DND-41 (cell line): ENCODE measurements around the gene NPEPL1.
"Not testable (repeated sequence)": the region's sequence is repeated elsewhere in the genome, so short reads cannot be mapped to it uniquely, and the experiment has no call there.

ENCODE experiments used
- ATAC-seq: fragments of 200-7000 bp; cut with Tn5 transposase; 3 replicates; pipeline ENCODE4 v1.9.1; 2021; ENCODE audit warnings: low read depth; ENCODE audit not compliant: insufficient read depth
- DNase-seq: peaks from one replicate; pipeline ENCODE4 v3.0.0-alpha.2; 2020
- H2AFZ ChIP-seq: 2 replicates; pipeline ENCODE4 v1.6.0; 2012; ENCODE audit warnings: low read depth, low read length
- H3K27ac ChIP-seq: 2 replicates; pipeline ENCODE4 v1.5.1; 2012; ENCODE audit warnings: low read length, inconsistent platforms
- H3K27me3 ChIP-seq: fragments of 200-600 bp; sonication (generic); 2 replicates; pipeline ENCODE4 v1.6.0; 2012; ENCODE audit warnings: low read length, mild to moderate bottlenecking, inconsistent platforms; ENCODE audit not compliant: insufficient read depth, poor library complexity
- H3K36me3 ChIP-seq: 2 replicates; pipeline ENCODE4 v1.5.1; 2012; ENCODE audit warnings: low read length, inconsistent platforms; ENCODE audit not compliant: insufficient read depth
- H3K4me1 ChIP-seq: 2 replicates; pipeline ENCODE4 v1.5.1; 2012; ENCODE audit warnings: mild to moderate bottlenecking, low read length; ENCODE audit not compliant: insufficient read depth
- H3K4me2 ChIP-seq: 2 replicates; pipeline ENCODE4 v1.6.0; 2012; ENCODE audit warnings: mild to moderate bottlenecking, moderate library complexity, low read length, inconsistent platforms; ENCODE audit not compliant: insufficient read depth
- H3K4me3 ChIP-seq, 2 experiments: fragments of 200-600 bp in 1 of 2; shearing (Covaris generic) in 1 of 2; 2 replicates each; pipeline ENCODE4 v1.5.1; 2012 to 2016; ENCODE audit warnings: inconsistent platforms in 2 of 2, low read length in 2 of 2, mild to moderate bottlenecking in 2 of 2, low read depth in 1 of 2, moderate library complexity in 1 of 2
- H3K79me2 ChIP-seq: 2 replicates; pipeline ENCODE4 v1.6.0; 2012; ENCODE audit warnings: low read length, inconsistent platforms; ENCODE audit not compliant: insufficient read depth
- H3K9ac ChIP-seq: 2 replicates; pipeline ENCODE4 v1.6.0; 2012; ENCODE audit warnings: low read depth, mild to moderate bottlenecking, inconsistent platforms, low read length, moderate library complexity
- H3K9me3 ChIP-seq: 2 replicates; pipeline ENCODE4 v1.5.1; 2012; ENCODE audit warnings: low read length, moderate library complexity, mild to moderate bottlenecking, inconsistent platforms; ENCODE audit not compliant: insufficient read depth, severe bottlenecking
- H4K20me1 ChIP-seq: 2 replicates; pipeline ENCODE4 v1.6.0; 2012; ENCODE audit warnings: low read length; ENCODE audit not compliant: insufficient read depth
- CTCF ChIP-seq: IDR thresholded peaks from 2 replicates; pipeline ENCODE4 v1.5.1; 2012; ENCODE audit warnings: borderline replicate concordance, low read length, moderate library complexity, mild to moderate bottlenecking; ENCODE audit not compliant: poor library complexity, severe bottlenecking; ENCODE audit errors: extremely low read depth
- EZH2 ChIP-seq: IDR thresholded peaks from 3 replicates; pipeline ENCODE4 v1.6.1; 2012; ENCODE audit warnings: borderline replicate concordance, low read depth, mild to moderate bottlenecking, moderate library complexity, low read length, inconsistent platforms; ENCODE audit not compliant: severe bottlenecking

NPEPL1 gene

DNA sequence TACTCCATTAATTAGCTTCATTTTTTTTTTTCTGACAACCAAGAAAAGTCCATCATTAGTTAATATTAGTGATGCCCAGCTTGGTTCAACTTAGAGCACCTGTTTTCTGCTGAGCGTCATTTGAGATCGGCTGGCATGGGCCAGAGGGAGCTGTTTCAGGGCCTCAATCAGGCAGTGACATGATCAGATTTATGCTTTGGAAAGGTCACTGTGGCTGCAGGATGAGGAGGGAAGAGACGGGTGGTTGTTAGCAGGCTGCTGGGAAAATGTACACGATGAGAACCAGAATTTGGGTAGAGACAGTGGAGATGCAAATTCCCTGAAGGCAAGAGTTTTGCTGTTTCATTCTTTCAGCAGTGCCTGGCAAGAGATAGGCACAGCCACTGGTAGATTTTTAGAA, 45.9 kb upstream of the NPEPL1 start:
- peaks cover 9% of the 10 kb centered on the region for H3K79me2 ChIP-seq
- ATAC-seq: no peak
- TF ChIP-seq CTCF (no peak), EZH2 (no peak)

DNA sequence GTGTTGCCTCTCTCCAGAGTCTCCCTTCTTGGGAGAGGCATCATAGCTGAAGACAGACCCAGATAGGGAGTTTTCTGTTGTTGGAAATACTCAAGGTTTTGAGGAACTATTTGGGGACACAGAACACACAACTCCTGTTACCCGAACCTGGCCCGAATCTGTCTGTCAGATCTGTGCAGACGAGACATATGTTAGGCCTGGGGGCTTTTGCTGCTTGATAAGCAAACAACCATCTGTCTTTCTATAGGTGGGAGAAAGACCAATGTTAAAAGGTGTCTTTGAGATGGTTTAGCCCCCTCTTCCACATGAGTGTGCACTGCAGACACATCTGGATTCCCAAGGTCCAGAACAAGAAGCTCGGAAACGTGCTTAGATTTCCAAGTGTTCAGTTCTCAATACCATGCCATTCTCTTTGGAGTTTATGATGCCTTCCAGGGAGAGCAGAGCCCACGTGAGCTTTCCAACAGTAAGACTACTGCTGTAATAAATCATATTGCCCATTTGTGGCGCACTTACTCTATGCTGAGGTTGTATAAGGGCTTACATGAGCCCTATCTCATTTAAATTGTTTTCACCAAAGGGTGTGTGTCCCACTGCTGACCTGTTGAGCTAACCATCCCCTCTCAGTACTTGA, 45.3 kb upstream of the NPEPL1 start:
- TF ChIP-seq EZH2 (no peak), CTCF (peak; percentile 39)
- no peak for DNase-seq
- H3K4me3 ChIP-seq: no peak overlapping the region
- peaks cover 9% of the 10 kb centered on the region for H4K20me1 ChIP-seq
- peaks cover 9% of the 10 kb centered on the region; the same call in 1 of the 2 replicates for H3K36me3 ChIP-seq
- peaks cover 15% of the 10 kb centered on the region for H3K4me1 ChIP-seq
- no peak overlapping the region for H3K27ac ChIP-seq
- no peak overlapping the region for H2AFZ ChIP-seq
- peaks cover 4% of the 10 kb centered on the region for H3K27me3 ChIP-seq
- H3K9me3 ChIP-seq: no peaks in the 10 kb centered on the region
- H3K79me2 ChIP-seq: peaks cover 15% of the 10 kb centered on the region
- ATAC-seq: no peak
- no peak overlapping the region for H3K9ac ChIP-seq
- H3K4me2 ChIP-seq: no peak overlapping the region

More for the DNA sequence above, 45.9 kb upstream of the NPEPL1 start:
- Histone ChIP-seq H4K20me1 (peaks cover 6% of the 10 kb centered on the region), H3K36me3 (peaks cover 6% of the 10 kb centered on the region; the same call in 1 of the 2 replicates), H2AFZ (no peak overlapping the region), H3K9ac (no peak overlapping the region), H3K4me1 (peaks cover 15% of the 10 kb centered on the region), H3K27me3 (peaks cover 4% of the 10 kb centered on the region), H3K9me3 (no peaks in the 10 kb centered on the region), H3K4me3 (no peak overlapping the region), H3K27ac (no peak overlapping the region), H3K4me2 (no peak overlapping the region)
- no peak for DNase-seq

GRCh38 chr20:58647796-58648501, 44.7 kb upstream of the NPEPL1 start:
- H3K4me1 ChIP-seq: peaks cover 18% of the 10 kb centered on the region
- no peaks in the 10 kb centered on the region for H3K9me3 ChIP-seq
- peaks cover 9% of the 10 kb centered on the region for H4K20me1 ChIP-seq
- peaks cover 9% of the 10 kb centered on the region; the same call in 1 of the 2 replicates for H3K36me3 ChIP-seq
- TF ChIP-seq CTCF (no peak), EZH2 (no peak)
- DNase-seq: no peak
- peaks cover 4% of the 10 kb centered on the region for H3K27me3 ChIP-seq
- H3K27ac ChIP-seq: no peak overlapping the region
- no peak overlapping the region for H3K4me2 ChIP-seq
- H3K9ac ChIP-seq: no peak overlapping the region
- no peak overlapping the region for H2AFZ ChIP-seq
- no peak overlapping the region for H3K4me3 ChIP-seq
- ATAC-seq: no peak
- H3K79me2 ChIP-seq: peaks cover 21% of the 10 kb centered on the region

- Histone ChIP-seq H2AFZ (peak overlapping the region; percentile 91; the same call in 1 of the 2 replicates), H3K4me1 (peaks cover 23% of the 10 kb centered on the region), H3K79me2 (peaks cover 26% of the 10 kb centered on the region)
- not testable (repeated sequence) for H3K4me3 ChIP-seq, H3K27me3 ChIP-seq, H3K9ac ChIP-seq, H3K27ac ChIP-seq, H3K36me3 ChIP-seq, H3K4me2 ChIP-seq, H3K9me3 ChIP-seq, DNase-seq, H4K20me1 ChIP-seq, ATAC-seq
These were observed 44.1 kb upstream of the NPEPL1 start for GRCh38 chr20:58648502-58648825.
